Measurements from ENCODE around the gene CLDN15. TPM values are rescaled to one million over a fixed set of nuclear protein-coding genes. Genes with fewer than 3 reads are reported as not detected.

CLDN15 gene
- total and polyA plus RNA-seq, 3 donors from 2014 or later: 12.1 to 20.2 (median 13.6) TPM

GRCh38 chr7:101185258-101185839 lies 52.3 kb downstream of the CLDN15 start:
- Histone ChIP-seq H3K9me3 (no peaks in the 10 kb centered on the region), H3K27me3 (no peaks in the 10 kb centered on the region), H3K27ac (no peak overlapping the region), H3K4me1 (no peaks in the 10 kb centered on the region), H3K4me3 (no peak overlapping the region), H3K36me3 (ENCODE audit: low read depth, missing control alignments) (no peaks in the 10 kb centered on the region)
- DNase-seq: no peak
- WGBS, 2 donors: 43 to 57% methylated on average over 4 to 5 of the region's 5 CpGs
- intact Hi-C loops (cut with DNase I; ENCODE audit: low total_unique reads): no loop called here
- no peak for TF ChIP-seq CTCF (IDR thresholded peaks at IDR 0.05)
- TF ChIP-seq POLR2A (IDR thresholded peaks at IDR 0.05): no peak

Small RNA genes within 50 kb of the gene (small RNA-seq; reads per million reads assigned to genes)
- gene RNU6-1104P: 0 reads per million in 2 donors

Other genes with a start within 250 kb of the CLDN15 start
- gene MUC17, start 217.7 kb downstream of the CLDN15 start, total RNA-seq: under 1 TPM; 0.19 to 0.24 TPM
- gene MUC17, start 217.7 kb downstream of the CLDN15 start, polyA plus RNA-seq (ENCODE audit: insufficient read depth, low read depth, low replicate concordance): 0.05 TPM
- gene TRIM56, start 152.3 kb downstream of the CLDN15 start, total RNA-seq: 10 to 100 TPM; 15.3 to 20.4 TPM
- gene TRIM56, start 152.3 kb downstream of the CLDN15 start, polyA plus RNA-seq (ENCODE audit: insufficient read depth, low read depth, low replicate concordance): 8.7 TPM
- gene SERPINE1, start 110.7 kb downstream of the CLDN15 start, total RNA-seq: 1 to 10 TPM; 5.6 to 5.8 TPM
- gene SERPINE1, start 110.7 kb downstream of the CLDN15 start, polyA plus RNA-seq (ENCODE audit: insufficient read depth, low read depth, low replicate concordance): 7.6 TPM
- 10 to 100 TPM; 31.7 to 54.8 TPM for gene AP1S1, start 83.3 kb downstream of the CLDN15 start, total RNA-seq
- gene AP1S1, start 83.3 kb downstream of the CLDN15 start, polyA plus RNA-seq (ENCODE audit: insufficient read depth, low read depth, low replicate concordance): 46.3 TPM
- 1 to 10 TPM; 1.2 to 2.3 TPM for gene VGF, start 72.2 kb downstream of the CLDN15 start, total RNA-seq
- 0.87 TPM for gene VGF, start 72.2 kb downstream of the CLDN15 start, polyA plus RNA-seq (ENCODE audit: insufficient read depth, low read depth, low replicate concordance)
- gene NAT16, start 57.5 kb downstream of the CLDN15 start, total RNA-seq: under 1 TPM; 0.31 to 0.50 TPM
- 0.26 TPM for gene NAT16, start 57.5 kb downstream of the CLDN15 start, polyA plus RNA-seq (ENCODE audit: insufficient read depth, low read depth, low replicate concordance)
- gene MOGAT3, start 36.8 kb downstream of the CLDN15 start, total RNA-seq: not detected
- not detected for gene MOGAT3, start 36.8 kb downstream of the CLDN15 start, polyA plus RNA-seq (ENCODE audit: insufficient read depth, low read depth, low replicate concordance)
- 10 to 100 TPM; 36.3 to 45.6 TPM for gene PLOD3, start 20.2 kb downstream of the CLDN15 start, total RNA-seq
- 32.1 TPM for gene PLOD3, start 20.2 kb downstream of the CLDN15 start, polyA plus RNA-seq (ENCODE audit: insufficient read depth, low read depth, low replicate concordance)
- 10 to 100 TPM; 57.8 to 58.4 TPM for gene ZNHIT1, start 19.6 kb downstream of the CLDN15 start, total RNA-seq
- 48.3 TPM for gene ZNHIT1, start 19.6 kb downstream of the CLDN15 start, polyA plus RNA-seq (ENCODE audit: insufficient read depth, low read depth, low replicate concordance)
- gene FIS1, start 7.3 kb upstream of the CLDN15 start, total RNA-seq: 100 to 1,000 TPM; 228 to 273 TPM
- gene FIS1, start 7.3 kb upstream of the CLDN15 start, polyA plus RNA-seq (ENCODE audit: insufficient read depth, low read depth, low replicate concordance): 233 TPM
- gene IFT22, start 84.0 kb upstream of the CLDN15 start, total RNA-seq: 10 to 100 TPM; 47.4 to 94.6 TPM
- gene IFT22, start 84.0 kb upstream of the CLDN15 start, polyA plus RNA-seq (ENCODE audit: insufficient read depth, low read depth, low replicate concordance): 270 TPM
- gene COL26A1, start 125.1 kb upstream of the CLDN15 start, total RNA-seq: 1 to 10 TPM in 1 of 2 donors, under 1 TPM in 1; 0.94 to 1.1 TPM
- 3.1 TPM for gene COL26A1, start 125.1 kb upstream of the CLDN15 start, polyA plus RNA-seq (ENCODE audit: insufficient read depth, low read depth, low replicate concordance)

All from testis (tissue), 3 donors.